ENCODE results near the gene DDX51.
"Not testable (repeated sequence)": the region's sequence is repeated elsewhere in the genome, so short reads cannot be mapped to it uniquely, and the experiment has no call there.

The DDX51 gene

DNA sequence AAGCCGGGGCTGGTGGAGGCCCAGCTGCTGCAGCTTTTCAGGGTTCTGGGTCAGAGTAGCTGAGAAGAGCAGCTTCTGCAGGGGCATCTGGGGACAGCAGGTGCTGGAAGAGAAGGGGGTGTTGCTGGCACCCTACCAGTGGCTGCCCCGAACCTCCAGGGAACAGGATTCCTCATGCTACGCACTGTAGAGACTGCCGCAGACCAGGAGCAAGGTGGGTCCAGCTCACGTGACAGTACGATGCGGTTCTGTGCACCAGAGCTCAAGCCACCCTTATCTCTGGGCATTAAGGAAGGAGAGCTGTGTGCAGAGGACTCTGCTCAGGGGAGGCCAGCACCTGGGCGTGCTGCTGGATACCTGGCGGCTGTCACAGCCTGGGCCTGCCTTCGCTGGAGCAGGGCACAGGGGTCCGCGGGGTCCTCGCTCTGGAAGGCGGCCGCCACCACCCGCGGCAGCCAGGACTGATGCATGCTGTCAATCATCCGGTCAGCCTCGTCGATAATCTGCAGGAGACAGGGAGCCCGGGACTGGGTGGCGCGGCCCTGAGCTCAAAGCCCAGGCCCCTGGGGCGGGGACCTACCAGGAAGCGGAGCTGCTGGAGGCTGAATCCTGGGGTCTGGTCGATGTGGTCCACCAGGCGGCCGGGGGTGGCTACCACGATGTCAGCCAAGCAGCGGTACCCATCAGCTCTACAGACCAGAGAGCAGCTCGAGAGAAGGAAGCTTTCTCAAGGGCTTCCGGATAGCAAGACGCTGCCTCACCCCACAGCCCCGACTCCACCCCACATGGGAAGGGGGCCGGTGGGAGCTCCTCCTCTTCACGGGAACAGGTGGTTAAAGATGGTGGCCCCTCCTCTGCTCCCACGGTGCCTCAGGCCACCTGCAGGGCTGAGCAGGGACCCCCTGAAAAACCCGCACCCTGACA is 2.9 kb downstream of the DDX51 start:
- DNase-seq (ENCODE audit: low spot score): no peak

DNA sequence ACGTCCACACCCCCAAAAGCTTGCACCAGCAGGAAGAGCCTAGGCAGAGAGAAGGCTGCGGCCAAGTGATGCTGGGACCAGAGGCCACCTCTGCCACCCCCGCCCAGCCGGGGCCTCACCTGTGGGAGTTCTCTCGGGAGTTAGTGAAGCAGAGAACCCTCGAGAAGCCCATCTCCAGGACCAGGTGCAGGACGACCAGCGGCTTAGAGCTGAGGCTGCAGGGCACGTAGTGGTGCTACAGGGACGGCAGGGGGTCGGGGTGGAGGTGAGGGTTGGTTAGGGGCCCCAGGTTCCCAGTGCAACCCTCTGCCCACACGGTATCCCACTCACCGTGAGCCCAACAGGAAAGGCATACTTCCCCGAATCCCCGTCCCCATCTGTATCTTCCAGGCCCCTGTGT is 3.6 kb downstream of the DDX51 start:
- DNase-seq (ENCODE audit: low spot score): no peak

DNA sequence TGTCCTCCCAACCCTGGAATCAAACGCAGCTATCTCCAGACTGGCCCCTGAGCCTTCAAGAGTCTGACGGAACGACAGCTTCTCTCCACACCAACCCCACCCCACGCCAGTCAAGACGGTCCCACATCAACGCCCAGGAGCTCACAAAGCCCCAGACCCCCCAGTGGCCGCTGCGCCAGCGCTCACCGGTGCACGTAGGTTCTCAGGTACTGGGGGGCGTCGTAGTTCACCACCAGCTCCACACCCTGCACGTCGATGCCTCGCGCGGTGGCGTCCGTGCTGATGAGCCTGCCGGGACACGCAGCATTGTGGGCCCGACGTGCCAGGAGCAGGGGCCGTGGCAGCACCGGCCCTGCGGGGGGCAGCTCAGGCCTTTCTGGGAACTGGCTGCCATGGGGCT is 4.2 kb downstream of the DDX51 start:
- no peak for DNase-seq (ENCODE audit: low spot score)

DNA sequence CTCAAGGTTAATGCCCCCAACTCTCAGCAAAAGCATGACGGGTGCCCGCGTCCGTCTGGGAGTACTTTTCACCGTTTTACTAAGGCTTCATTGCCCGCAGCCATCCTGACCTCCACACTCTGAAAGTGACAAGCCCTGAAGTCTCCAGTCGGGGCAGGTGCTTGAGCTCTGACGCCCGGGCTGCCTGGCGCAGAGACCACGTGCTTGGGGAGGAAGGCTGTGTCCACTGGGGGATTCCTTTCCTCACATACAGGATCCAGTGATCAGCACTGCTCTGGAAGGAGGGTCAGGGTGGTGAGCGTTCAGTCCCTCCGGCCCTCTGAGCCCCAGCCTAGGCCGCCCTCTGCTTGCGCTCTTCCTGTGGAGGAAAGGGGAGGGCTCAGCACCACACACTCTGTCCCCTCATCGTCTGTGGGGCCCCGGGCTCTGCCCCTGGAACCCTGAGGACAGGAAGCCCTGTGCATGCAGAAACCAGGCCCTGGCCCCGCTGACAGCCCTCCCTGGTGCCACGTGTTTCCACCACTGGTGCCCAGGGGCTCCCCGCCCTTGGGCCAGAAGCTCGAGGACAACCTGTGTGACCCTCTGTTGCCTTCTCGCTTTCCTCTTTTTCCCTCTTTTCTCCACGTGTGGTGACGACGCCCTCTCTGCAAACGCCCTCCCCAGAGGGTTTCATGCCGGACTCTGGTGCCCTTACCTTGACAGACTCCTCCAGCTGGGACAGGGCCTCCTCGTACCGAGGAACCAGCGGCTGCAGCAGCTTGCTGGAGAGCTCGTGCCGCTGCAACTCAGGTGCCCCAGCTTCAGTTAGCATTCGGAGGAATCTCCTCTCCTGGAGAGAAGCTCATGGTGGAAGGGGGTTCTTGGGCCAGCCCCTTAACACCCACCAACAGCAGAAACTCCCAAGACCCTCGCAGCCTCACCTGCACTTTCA is 4.9 kb downstream of the DDX51 start:
- DNase-seq (ENCODE audit: low spot score): no peak

DNA sequence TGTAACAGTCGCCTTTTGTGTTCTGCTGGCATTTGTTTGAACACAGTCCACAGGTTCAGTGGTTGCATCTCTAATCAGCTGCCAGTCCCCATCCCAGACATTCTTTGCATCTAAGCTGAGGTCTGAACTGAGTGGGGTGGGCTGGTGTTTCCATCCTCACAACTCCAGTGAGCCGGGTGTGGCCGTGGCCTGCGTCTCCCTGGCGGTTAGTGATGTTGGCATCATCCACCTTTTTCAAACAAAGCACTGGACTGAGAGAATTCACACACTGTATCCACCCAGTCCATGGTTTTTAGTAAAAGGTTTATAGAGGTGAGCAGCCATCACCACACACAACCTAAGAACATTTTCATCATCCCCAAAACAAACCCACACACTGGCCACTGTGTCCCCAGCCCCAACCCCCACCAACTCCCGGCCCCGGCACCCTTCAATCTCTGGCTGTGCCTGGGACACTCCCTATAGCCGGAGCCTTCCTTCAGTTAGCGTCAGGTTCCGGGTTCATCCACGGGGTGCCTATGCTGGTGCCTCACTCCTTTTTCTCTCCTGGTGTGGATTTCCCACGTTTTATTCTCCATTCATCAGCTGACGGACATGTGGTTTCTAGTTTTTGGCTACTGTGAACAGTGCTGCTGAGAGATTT is 6.5 kb downstream of the DDX51 start:
- DNase-seq (ENCODE audit: low spot score): no peak

DNA sequence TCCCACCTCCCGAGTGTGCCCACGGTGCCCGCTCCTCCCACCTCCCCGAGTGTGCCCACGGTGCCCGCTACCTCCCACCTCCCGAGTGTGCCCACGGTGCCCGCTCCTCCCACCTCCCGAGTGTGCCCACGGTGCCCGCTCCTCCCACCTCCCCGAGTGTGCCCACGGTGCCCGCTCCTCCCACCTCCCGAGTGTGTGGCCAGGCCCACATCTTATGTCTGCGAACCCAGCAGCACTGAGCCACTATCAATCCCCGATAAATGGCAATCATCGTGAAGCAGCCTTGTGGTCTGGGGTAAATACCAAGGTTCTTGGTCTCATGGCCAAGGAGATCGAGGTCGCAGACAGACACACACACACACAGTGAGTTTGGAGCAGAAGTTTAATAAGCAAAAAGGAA is 7.9 kb downstream of the DDX51 start:
- not testable (repeated sequence) for DNase-seq (ENCODE audit: low spot score)

DNA sequence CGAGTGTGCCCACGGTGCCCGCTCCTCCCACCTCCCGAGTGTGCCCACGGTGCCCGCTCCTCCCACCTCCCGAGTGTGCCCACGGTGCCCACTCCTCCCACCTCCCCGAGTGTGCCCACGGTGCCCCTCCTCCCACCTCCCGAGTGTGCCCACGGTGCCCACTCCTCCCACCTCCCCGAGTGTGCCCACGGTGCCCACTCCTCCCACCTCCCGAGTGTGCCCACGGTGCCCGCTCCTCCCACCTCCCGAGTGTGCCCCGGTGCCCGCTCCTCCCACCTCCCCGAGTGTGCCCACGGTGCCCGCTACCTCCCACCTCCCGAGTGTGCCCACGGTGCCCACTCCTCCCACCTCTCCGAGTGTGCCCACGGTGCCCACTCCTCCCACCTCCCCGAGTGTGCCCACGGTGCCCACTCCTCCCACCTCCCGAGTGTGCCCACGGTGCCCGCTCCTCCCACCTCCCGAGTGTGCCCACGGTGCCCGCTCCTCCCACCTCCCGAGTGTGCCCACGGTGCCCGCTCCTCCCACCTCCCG is 9.4 kb downstream of the DDX51 start:
- DNase-seq (ENCODE audit: low spot score): not testable (repeated sequence)

DNA sequence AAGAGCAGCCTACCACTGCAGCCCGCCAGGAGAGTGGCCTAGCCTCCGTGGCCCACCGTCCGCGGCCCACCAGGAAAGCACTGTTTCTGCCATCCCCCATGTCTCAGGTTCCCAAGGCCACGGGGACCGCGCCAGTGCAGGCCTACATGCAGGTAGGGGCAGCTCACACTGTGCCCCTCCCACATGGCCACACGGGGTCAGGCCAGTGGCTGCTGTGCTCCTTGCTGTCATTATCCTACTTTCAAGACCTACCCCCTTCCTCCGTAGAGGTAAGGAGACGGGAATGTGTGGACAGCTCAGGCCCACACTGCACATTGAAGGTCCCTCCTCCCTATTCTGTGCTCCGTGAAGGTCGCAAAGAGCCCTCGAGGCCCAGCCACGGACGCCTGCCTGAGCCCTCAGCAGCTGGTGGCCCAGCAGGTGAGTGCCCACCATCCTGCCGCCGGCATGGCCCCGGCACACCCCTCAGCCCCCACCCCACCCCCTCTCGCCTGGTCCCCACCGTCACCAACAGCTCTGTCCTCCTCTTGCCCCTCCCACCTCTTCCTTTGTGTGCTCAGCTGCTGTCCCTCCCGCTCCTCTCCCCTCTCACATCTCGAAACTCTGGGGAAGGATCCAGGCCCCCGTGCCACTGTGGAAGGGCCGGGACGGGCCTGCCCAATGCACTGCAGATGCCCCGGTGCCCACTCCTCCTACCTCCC is 10.0 kb downstream of the DDX51 start:
- no peak for DNase-seq (ENCODE audit: low spot score)

DNA sequence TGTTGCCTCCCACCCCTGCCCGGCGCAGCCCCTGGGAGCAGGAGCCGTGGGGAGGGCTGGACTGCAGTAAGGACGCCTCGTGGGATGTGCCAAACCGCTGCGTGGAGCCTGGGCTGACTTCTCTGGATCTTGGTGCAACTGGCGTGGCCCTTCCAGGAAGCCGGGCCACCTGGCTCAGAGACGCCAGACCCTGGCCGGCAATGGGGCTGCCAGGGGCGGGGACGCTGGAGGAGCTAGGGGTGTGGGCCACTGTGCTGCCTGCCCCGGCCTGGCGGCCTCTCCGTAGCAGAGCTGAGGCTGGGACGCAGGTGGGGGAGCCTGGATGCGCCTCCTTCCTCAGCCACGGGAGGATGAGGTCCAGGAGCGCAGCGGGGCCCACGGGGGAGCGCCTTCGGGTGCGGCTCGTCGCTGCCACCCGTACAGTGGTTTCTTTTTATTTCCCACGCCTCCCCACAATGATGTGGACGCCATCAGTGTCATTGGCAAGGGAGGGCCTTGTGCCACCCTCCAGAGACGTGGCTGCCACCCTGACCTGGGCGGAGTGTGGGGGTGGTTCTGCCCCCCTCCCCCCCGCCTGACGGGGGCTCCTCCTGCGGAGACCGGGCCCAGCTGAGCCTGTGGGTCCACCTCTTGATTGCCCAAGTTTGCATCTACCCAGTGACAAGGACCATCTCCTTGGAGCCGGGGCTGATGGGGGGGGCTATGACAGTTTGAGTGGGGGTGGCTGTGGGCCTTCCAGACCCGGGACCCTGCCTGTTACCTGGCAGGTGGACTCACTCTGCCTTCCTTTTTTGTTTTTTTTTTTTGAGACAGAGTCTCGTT is 11.3 kb downstream of the DDX51 start:
- no peak for DNase-seq (ENCODE audit: low spot score)

DNA sequence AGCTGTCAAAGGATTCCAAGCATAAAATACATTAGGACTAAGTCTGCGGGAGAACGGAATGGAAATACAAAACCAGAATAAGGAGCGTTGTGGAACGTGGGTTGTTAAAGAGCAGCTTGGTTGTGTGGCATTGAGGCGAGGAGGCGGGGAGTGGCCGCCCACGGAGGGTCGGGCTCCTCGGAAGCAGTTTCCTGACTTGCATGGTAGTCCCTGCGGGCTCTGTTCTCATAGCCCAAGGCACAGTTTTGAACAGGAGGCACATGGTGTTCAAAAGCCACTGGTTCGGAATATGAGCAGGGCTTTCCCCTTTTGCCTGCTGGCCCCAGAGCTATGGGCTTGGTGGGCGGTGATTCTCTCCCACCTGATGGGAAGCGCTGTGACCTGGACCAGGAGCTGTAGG is 12.2 kb downstream of the DDX51 start:
- no peak for DNase-seq (ENCODE audit: low spot score)

DNA sequence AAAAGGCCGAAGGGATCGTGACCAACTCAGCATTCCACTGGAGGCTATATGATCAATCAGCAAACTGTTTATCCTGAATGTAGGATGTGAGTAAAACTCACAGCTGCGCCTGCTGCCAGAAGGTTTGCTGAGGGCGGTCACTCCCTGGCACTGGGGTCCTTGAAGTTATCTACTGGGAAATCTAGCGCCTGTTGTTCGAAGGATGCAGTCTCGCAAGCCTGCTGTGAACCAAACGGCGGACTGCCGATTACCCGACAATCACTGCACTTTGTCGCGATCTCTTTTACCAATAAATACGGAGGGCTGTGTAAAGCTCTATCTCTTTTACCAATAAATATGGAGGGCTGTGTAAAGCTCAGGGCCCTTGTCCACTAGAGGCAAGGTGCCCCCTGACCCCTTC is 12.9 kb downstream of the DDX51 start:
- DNase-seq (ENCODE audit: low spot score): no peak

DNA sequence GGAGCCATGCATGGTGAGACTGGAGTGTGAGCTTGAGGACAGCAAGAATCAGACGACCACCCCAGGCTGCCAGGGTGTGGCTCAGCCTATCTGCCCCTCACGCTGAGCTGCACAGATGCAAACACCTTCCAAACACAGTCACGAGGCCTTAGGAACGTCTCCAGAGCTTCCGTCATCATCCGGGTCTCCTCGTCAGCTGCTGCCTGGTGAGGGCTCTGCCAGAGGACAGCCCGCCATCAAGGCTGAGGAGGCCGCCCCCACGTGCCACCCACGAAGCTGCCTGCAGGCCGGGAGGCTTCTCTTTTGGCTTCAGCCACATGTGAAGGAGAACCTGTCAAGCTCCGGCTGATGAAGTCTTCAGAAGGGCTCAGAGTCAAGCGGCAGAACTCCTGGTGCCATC is 13.4 kb downstream of the DDX51 start:
- no peak for DNase-seq (ENCODE audit: low spot score)

DNA sequence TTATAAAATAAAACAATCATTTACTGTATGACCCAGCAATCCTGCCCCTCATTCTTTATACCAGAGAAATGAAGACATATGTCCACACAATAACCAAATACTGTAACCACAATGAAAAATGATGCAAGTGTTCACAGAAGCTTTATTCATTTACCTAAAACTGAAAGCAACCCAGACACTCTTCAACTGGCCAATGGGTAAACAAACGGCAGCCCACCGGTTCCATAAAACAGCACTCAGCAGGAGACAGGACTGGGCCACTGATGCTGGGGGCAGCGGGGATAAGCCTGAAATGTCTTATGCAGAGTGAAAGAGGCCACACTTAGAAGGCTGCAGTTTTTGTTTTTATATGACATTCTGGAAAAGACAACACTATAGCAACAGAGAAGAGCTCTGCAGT is 15.1 kb downstream of the DDX51 start:
- no peak for DNase-seq (ENCODE audit: low spot score)

DNA sequence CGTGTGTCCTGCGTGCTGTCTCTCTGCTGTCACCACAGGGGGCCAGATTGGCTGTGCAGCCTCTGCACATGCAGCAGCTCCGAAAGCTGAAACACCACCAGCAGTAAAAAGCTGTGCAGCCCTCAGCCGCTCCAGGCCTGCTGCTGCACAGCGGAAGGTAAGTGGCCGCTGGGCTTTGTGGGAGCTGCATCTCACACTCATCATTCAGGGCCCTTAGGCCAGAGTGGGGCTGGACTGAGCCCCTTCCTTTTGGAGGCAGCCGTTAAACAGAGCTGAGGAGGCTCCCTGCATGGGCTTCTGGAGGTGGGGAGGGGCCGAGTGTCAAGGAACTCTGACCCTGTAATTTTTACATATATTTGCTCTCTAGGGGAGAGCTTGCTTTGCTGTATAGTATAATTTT is 17.1 kb downstream of the DDX51 start:
- DNase-seq (ENCODE audit: low spot score): no peak

DNA sequence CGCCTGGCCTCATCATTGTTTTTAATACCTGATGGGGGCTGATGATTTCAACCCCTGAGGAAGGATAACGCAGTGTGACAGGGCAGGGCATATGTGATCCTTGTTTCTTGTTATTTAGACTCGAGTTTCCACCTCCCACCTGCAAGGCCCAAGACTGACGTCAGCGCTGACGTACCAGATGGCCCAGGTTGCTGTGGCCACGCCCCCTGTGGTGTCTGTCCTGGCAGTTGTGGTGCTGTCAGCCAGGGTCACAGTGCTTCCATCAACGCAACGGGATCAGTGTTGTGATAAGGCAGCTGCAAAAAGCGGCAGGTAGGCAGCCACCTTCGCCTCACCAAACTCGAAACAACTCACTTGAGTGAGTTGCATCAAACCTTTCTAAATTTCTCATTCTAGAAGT is 18.4 kb downstream of the DDX51 start:
- no peak for DNase-seq (ENCODE audit: low spot score)

DNA sequence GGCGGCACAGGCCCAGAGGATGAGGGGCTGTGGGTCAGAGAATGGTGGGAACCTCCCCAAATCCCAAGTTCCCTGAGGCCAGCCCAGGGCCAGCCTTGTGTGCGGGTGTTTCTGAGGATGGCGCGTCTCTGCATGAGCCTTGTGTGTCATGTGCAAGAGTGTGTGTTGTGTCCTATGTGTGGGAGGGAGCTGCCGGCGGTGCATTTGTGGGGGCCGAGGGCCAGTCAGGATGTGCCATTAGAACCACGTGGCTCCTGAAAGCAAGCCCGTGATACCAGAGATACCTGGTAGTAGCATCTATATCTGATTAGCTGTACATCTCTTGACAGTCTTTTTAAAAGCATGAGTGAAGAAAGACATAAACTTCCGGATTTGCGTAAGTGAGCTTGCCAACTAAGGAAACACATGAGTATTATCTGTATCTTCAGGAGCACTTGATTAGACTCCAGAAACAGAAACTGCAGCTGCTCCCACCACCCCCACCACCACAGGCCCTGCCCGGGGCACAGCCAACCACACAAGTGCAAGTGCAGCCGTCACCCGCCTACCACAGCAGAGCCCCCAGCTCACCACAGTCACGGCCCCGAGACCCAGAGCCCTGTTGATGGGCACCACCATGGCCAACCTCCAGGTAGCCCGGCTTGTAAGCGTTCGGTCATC is 19.2 kb downstream of the DDX51 start:
- no peak for DNase-seq (ENCODE audit: low spot score)

DNA sequence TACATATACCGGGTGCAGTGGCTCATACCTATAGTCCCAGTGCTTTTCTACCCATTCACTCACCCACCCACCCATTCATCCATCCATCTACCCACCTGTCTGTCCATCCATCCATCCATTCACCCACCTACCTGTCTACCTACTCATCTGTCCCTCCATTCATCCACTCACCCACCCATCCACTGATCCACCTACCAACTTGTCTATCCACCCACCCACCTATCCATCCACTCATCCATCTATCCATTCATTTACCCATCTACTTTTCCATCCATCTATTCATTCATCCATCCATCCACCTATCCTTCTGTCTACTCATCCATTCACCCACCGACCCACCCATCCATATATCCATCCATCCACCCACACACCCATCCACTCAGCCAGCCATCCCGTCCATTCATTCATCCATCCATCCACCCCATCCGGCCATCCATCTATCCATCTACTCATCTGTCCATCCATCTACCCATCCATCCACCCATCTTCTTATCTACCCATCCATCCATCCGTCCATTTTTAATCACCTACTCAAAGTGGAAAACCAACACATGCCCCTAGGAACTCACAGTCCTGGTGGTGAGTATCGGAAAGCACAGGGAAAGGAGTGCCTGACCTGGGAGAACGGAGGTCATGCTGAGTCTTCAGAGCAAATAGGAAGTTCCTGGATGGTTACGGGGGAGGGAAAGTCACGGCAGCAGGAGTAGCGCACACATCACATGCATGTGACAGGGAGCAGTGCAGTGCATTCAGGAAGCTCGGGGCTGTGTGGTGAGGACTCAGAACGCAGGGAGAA is 20.0 kb downstream of the DDX51 start:
- DNase-seq (ENCODE audit: low spot score): no peak

DNA sequence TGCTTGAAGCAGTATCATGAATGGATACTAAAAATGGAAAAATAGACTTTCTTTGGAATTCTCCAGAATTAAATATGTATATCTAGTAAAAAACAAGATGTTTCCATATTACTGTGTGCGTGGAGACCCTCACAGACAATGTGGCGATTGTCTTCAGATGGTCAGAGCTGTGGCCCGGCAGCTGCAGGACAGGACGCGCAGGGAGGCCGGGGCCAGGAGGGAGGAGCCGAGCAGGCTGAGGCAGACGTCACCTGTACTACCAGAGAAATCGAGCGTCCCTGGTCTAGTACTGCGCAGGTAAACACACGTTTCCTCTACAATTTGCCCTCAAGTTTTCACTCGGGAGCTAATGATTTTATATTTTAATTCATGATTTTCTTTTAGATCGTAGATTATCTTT is 22.8 kb downstream of the DDX51 start:
- no peak for DNase-seq (ENCODE audit: low spot score)

DNA sequence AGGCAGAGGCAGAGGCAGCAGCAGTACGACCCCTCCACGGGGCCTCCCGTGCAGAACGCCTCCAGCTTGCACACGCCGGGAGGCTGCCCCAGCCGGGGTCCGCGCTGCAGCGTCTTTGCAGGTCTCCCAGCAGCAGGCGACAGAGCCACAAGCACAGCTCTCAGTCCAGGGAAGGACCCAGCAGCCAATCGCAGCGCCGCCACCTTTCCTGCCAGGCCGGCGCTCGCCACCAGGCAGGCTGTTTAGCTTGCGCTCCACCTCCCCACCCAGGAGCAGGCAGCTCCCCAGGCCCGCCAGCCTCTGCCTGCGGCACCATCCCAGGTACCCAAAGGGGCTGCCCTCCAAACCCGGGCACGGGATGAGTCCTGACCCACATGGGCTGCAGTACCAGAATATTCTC is 25.2 kb downstream of the DDX51 start:
- DNase-seq (ENCODE audit: low spot score): no peak

DNA sequence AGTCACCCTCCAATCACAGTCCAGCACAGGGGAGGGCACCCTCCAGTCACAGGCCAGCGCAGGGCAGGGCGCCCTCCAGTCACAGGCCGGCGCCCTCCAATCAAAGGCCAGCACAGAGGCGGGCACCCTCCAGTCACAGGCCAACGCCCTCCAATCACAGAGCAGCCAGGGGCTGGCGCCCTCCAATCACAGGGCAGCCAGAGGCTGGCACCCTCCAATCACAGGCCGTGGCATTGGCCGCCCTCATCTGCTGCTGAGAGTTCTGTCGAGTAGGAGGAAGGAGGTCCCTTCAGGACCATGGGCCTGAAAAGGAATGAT is 26.6 kb downstream of the DDX51 start:
- DNase-seq (ENCODE audit: low spot score): no peak

Measured in LoVo (cell line).